Endothelial cell of umbilical vein (primary cell): ENCODE data around the gene FILIP1. TPM values are rescaled to one million over a fixed set of nuclear protein-coding genes. Genes with fewer than 3 reads are reported as not detected.

Experiments
- BruUV-seq: library from RNA; stranded (reverse); fragments of 400-500 nt; replicated peaks from 2 replicates; lab custom pipeline; 2021; lab: Mats Ljungman, UMichigan
- CTCF ChIA-PET: fragments of 300-600, 350-600 bp; sonication (Branson Sonifier 250); formaldehyde crosslinking; loops from one replicate; lab custom pipeline; 2021; ENCODE audit warnings: antibody characterized with exemption, inconsistent platforms; lab: Charles Lee
- POLR2A ChIA-PET: fragments of 300-600, 350-600 bp; sonication (Branson Sonifier 250); formaldehyde crosslinking; loops from one replicate; lab custom pipeline; 2021; ENCODE audit warnings: antibody characterized with exemption, inconsistent platforms; lab: Charles Lee
- DNase-seq: peaks from one replicate; pipeline ENCODE4 v3.0.0-alpha.2; 2011; ENCODE audit warnings: low read depth, low spot score
- FAIRE-seq: peaks from 2 replicates; lab custom pipeline; 2011; peaks lifted over from hg19 to GRCh38; lab: Jason Lieb, UNC
- H2AFZ ChIP-seq: 2 replicates; pipeline ENCODE4 v1.6.0; 2012; ENCODE audit warnings: low read depth, low read length, control low read depth, inconsistent platforms
- H3K27ac ChIP-seq: 2 replicates; pipeline ENCODE4 v1.5.1; 2011; ENCODE audit warnings: low read depth, mild to moderate bottlenecking, control low read depth, low read length, moderate library complexity; ENCODE audit not compliant: insufficient read depth
- H3K27me3 ChIP-seq, 2 experiments: 2 replicates each; pipeline versions ENCODE4 v1.6.0 to v1.6.1; 2011; ENCODE audit warnings: low read length in 2 of 2, mixed read lengths in 1 of 2; ENCODE audit not compliant: control insufficient read depth in 2 of 2, insufficient read depth in 2 of 2
- H3K36me3 ChIP-seq, 2 experiments: 2 replicates in 1 of 2; 3 replicates in 1 of 2; pipeline ENCODE4 v1.5.1; 2011; ENCODE audit warnings: low read length in 2 of 2, mild to moderate bottlenecking in 1 of 2, moderate library complexity in 1 of 2; ENCODE audit not compliant: control insufficient read depth in 2 of 2, insufficient read depth in 2 of 2; ENCODE audit errors: extremely low read depth in 1 of 2
- H3K4me1 ChIP-seq: 3 replicates; pipeline ENCODE4 v1.5.1; 2011; ENCODE audit warnings: mild to moderate bottlenecking, low read length; ENCODE audit not compliant: control insufficient read depth, insufficient read depth; ENCODE audit errors: extremely low read depth
- H3K4me2 ChIP-seq: 2 replicates; pipeline ENCODE4 v1.6.1; 2011; ENCODE audit warnings: low read length, control low read depth, mixed read lengths; ENCODE audit not compliant: insufficient read depth
- H3K4me3 ChIP-seq, 3 experiments: fragments of 200-600 bp in 1 of 3; sonication (generic), shearing (Covaris generic) in 1 of 3; replicated peaks in 1 of 3; 2 replicates each; pipeline ENCODE4 v1.5.1; 2011 to 2016; ENCODE audit warnings: control low read depth in 3 of 3, low read length in 3 of 3, mild to moderate bottlenecking in 2 of 3, inconsistent platforms in 1 of 3, low read depth in 1 of 3, moderate library complexity in 1 of 3; ENCODE audit not compliant: insufficient read depth in 1 of 3
- H3K79me2 ChIP-seq: 2 replicates; pipeline ENCODE4 v1.6.0; 2012; ENCODE audit warnings: low read length, inconsistent platforms; ENCODE audit not compliant: control insufficient read depth, insufficient read depth
- H3K9ac ChIP-seq: replicated peaks from 2 replicates; pipeline ENCODE3; 2011; ENCODE audit warnings: low read length, control low read depth; ENCODE audit not compliant: insufficient read depth; ENCODE audit errors: extremely low read depth
- H3K9me1 ChIP-seq: replicated peaks from 3 replicates; pipeline ENCODE4 v1.6.0; 2011; ENCODE audit warnings: mild to moderate bottlenecking, low read length; ENCODE audit not compliant: control insufficient read depth, insufficient read depth; ENCODE audit errors: extremely low read depth
- H3K9me3 ChIP-seq: replicated peaks from 2 replicates; pipeline ENCODE4 v1.5.1; 2012; ENCODE audit warnings: low read length, inconsistent platforms; ENCODE audit not compliant: control insufficient read depth, insufficient read depth
- H4K20me1 ChIP-seq: replicated peaks from 2 replicates; pipeline ENCODE3; 2011; ENCODE audit warnings: mild to moderate bottlenecking, low read length; ENCODE audit not compliant: control insufficient read depth, insufficient read depth; ENCODE audit errors: extremely low read depth
- EZH2 ChIP-seq: IDR thresholded peaks from 2 replicates; pipeline ENCODE4 v1.6.1; 2012; ENCODE audit warnings: borderline replicate concordance, low read depth, mild to moderate bottlenecking, moderate library complexity, low read length, inconsistent platforms; ENCODE audit not compliant: severe bottlenecking
- FOS ChIP-seq: IDR thresholded peaks from 2 replicates; pipeline ENCODE4 v1.6.1; 2011; ENCODE audit warnings: mild to moderate bottlenecking, low read length, moderate library complexity, borderline replicate concordance; ENCODE audit not compliant: insufficient read depth
- GATA2 ChIP-seq: IDR thresholded peaks from 2 replicates; pipeline ENCODE4 v1.7.0; 2011; ENCODE audit warnings: low read depth, mild to moderate bottlenecking, moderate library complexity, mixed read lengths, low read length; ENCODE audit not compliant: insufficient read length, insufficient read depth
- JUN ChIP-seq: IDR thresholded peaks from 2 replicates; pipeline ENCODE4 v1.6.1; 2011; ENCODE audit warnings: borderline replicate concordance, low read depth; ENCODE audit not compliant: insufficient read length, insufficient read depth
- MYC ChIP-seq: IDR thresholded peaks from one replicate; pipeline ENCODE4 v1.6.1; 2011; ENCODE audit warnings: mild to moderate bottlenecking, low read depth, low read length
- POLR2A ChIP-seq: IDR thresholded peaks from 2 replicates; pipeline ENCODE4 v1.6.1; 2012; ENCODE audit warnings: low read depth, mild to moderate bottlenecking, control low read depth, low read length
- POLR2AphosphoS5 ChIP-seq: IDR thresholded peaks from 2 replicates; pipeline ENCODE4 v1.6.1; 2012; ENCODE audit warnings: low read depth, mild to moderate bottlenecking, control low read depth, low read length, moderate library complexity; ENCODE audit not compliant: insufficient read depth
- dilution Hi-C: fragments of 300-500 bp; cut with MboI; formaldehyde crosslinking; loops from one replicate; pipeline ENCODE4 v1.15.0; 2019; ENCODE audit warnings: low sequenced_read_pairs; ENCODE audit not compliant: extremely low pct_ligation_motif_present
- intact Hi-C: fragments of 100-400 bp; cut with micrococcal nuclease; formaldehyde crosslinking; loops from one replicate; pipeline ENCODE4 v1.10.0; 2022
- polyA plus RNA-seq, 4 experiments: library from polyadenylated mRNA; depleted of rRNA in 3 of 4; stranded (reverse) in 3 of 4; unstranded in 1 of 4; fragments of >200 nt; gene quantifications; 2 replicates each; pipeline versions ENCODE4 v1.2.1 to v1.2.3, GENCODE V29; 2011 to 2012; ENCODE audit warnings: missing spikeins in 1 of 4
- total RNA-seq: library from RNA; stranded (reverse); gene quantifications from 2 replicates; pipeline ENCODE4 v1.2.3, GENCODE V29; 2021
- TF ChIP-seq, protein P1 (sequence below): IDR thresholded peaks from 2 replicates; pipeline ENCODE4 v1.6.1; 2011; ENCODE audit not compliant: insufficient read depth, insufficient read length
- TF ChIP-seq, protein P2 (sequence below), 2 donors: IDR thresholded peaks; 1 replicate in 1 of 2; 2 replicates in 1 of 2; pipeline ENCODE4 v1.5.1; 2011; ENCODE audit warnings: low read length in 2 of 2, mild to moderate bottlenecking in 2 of 2, moderate library complexity in 2 of 2, control low read depth in 1 of 2, inconsistent platforms in 1 of 2, low read depth in 1 of 2; ENCODE audit not compliant: insufficient read depth in 1 of 2; ENCODE audit errors: extremely low read depth in 1 of 2

The FILIP1 gene
- total and polyA plus RNA-seq, 2 donors (not counting 3 experiments of a cell fraction or from before 2014, with no cell fraction given), result 2.8 to 13.7 TPM

DNA sequence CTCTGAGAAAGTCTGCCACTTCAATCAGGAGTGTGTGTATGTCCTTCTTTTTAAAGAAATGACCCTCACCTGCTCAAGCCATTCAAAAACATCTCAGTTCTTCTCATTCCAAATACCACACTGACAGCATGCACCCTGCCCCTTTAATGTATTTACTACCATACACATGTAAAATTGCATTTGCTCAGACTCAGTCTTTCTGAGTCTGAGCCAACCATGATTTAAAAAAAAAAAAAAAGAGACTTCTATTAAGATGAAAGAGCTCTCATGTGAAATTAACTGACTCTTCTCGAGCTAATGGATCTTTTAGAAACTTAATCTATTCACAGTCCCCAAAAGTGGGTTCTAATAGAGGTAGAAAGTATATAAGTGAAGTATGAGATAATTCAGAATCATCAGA lies 1.4 kb upstream of the FILIP1 start:
- Histone ChIP-seq H3K27ac (no peak overlapping the region), H3K4me1 (peaks cover 27% of the 10 kb centered on the region), H3K36me3 (no peaks in the 10 kb centered on the region), H3K4me3 (no peak overlapping the region), H3K4me2 (no peak overlapping the region), H3K9me3 (no peaks in the 10 kb centered on the region), H3K9me1 (no peaks in the 10 kb centered on the region), H2AFZ (no peak overlapping the region), H3K79me2 (no peaks in the 10 kb centered on the region), H4K20me1 (no peaks in the 10 kb centered on the region), H3K9ac (no peak overlapping the region), H3K27me3 (no peaks in the 10 kb centered on the region)
- TF ChIP-seq POLR2A (no peak), GATA2 (no peak), FOS (no peak), MYC (no peak), POLR2AphosphoS5 (no peak), JUN (no peak), EZH2 (no peak)
- TF ChIP-seq, protein P1, sequence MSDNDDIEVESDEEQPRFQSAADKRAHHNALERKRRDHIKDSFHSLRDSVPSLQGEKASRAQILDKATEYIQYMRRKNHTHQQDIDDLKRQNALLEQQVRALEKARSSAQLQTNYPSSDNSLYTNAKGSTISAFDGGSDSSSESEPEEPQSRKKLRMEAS, result no peak
- TF ChIP-seq, protein P2, sequence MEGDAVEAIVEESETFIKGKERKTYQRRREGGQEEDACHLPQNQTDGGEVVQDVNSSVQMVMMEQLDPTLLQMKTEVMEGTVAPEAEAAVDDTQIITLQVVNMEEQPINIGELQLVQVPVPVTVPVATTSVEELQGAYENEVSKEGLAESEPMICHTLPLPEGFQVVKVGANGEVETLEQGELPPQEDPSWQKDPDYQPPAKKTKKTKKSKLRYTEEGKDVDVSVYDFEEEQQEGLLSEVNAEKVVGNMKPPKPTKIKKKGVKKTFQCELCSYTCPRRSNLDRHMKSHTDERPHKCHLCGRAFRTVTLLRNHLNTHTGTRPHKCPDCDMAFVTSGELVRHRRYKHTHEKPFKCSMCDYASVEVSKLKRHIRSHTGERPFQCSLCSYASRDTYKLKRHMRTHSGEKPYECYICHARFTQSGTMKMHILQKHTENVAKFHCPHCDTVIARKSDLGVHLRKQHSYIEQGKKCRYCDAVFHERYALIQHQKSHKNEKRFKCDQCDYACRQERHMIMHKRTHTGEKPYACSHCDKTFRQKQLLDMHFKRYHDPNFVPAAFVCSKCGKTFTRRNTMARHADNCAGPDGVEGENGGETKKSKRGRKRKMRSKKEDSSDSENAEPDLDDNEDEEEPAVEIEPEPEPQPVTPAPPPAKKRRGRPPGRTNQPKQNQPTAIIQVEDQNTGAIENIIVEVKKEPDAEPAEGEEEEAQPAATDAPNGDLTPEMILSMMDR (IDR thresholded peaks at IDR 0.05; ENCODE audit: extremely low read depth in 1 of 2, insufficient read depth in 1 of 2, low read depth in 1 of 2, low read length in 2 of 2), result no peak
- dilution Hi-C loops (no loop called here), intact Hi-C loops (loop anchor here (10.0 kb wide), 1 partner anchor 1910 kb away; no protein-coding TSS in a partner anchor)
- BruUV-seq, result no TSS peak
- POLR2A ChIA-PET, result no interaction called here
- FAIRE-seq, result no peak
- no peak for DNase-seq
- CTCF ChIA-PET, result interaction anchor here (0.6 to 1.0 kb wide), 2 partner anchors 164 to 198 kb away, joined by 3 read pairs; no protein-coding TSS in a partner anchor
